Endothelial cell of umbilical vein (primary cell): ENCODE measurements around the gene CROCC2. TPM values are rescaled to one million over a fixed set of nuclear protein-coding genes. Genes with fewer than 3 reads are reported as not detected.

Experiments
- BruUV-seq: library from RNA; stranded (reverse); fragments of 400-500 nt; replicated peaks from 2 replicates; lab custom pipeline; 2021; lab: Mats Ljungman, UMichigan
- CTCF ChIA-PET: fragments of 300-600, 350-600 bp; sonication (Branson Sonifier 250); formaldehyde crosslinking; loops from one replicate; lab custom pipeline; 2021; ENCODE audit warnings: antibody characterized with exemption, inconsistent platforms; lab: Charles Lee
- POLR2A ChIA-PET: fragments of 300-600, 350-600 bp; sonication (Branson Sonifier 250); formaldehyde crosslinking; loops from one replicate; lab custom pipeline; 2021; ENCODE audit warnings: antibody characterized with exemption, inconsistent platforms; lab: Charles Lee
- DNase-seq: peaks from one replicate; pipeline ENCODE4 v3.0.0-alpha.2; 2011; ENCODE audit warnings: low read depth, low spot score
- FAIRE-seq: peaks from 2 replicates; lab custom pipeline; 2011; peaks lifted over from hg19 to GRCh38; lab: Jason Lieb, UNC
- H2AFZ ChIP-seq: 2 replicates; pipeline ENCODE4 v1.6.0; 2012; ENCODE audit warnings: low read depth, low read length, control low read depth, inconsistent platforms
- H3K27ac ChIP-seq: 2 replicates; pipeline ENCODE4 v1.5.1; 2011; ENCODE audit warnings: low read depth, mild to moderate bottlenecking, control low read depth, low read length, moderate library complexity; ENCODE audit not compliant: insufficient read depth
- H3K27me3 ChIP-seq, 2 experiments: 2 replicates each; pipeline versions ENCODE4 v1.6.0 to v1.6.1; 2011; ENCODE audit warnings: low read length in 2 of 2, mixed read lengths in 1 of 2; ENCODE audit not compliant: control insufficient read depth in 2 of 2, insufficient read depth in 2 of 2
- H3K36me3 ChIP-seq, 2 experiments: 2 replicates in 1 of 2; 3 replicates in 1 of 2; pipeline ENCODE4 v1.5.1; 2011; ENCODE audit warnings: low read length in 2 of 2, mild to moderate bottlenecking in 1 of 2, moderate library complexity in 1 of 2; ENCODE audit not compliant: control insufficient read depth in 2 of 2, insufficient read depth in 2 of 2; ENCODE audit errors: extremely low read depth in 1 of 2
- H3K4me1 ChIP-seq: 3 replicates; pipeline ENCODE4 v1.5.1; 2011; ENCODE audit warnings: mild to moderate bottlenecking, low read length; ENCODE audit not compliant: control insufficient read depth, insufficient read depth; ENCODE audit errors: extremely low read depth
- H3K4me2 ChIP-seq: 2 replicates; pipeline ENCODE4 v1.6.1; 2011; ENCODE audit warnings: low read length, control low read depth, mixed read lengths; ENCODE audit not compliant: insufficient read depth
- H3K4me3 ChIP-seq, 3 experiments: fragments of 200-600 bp in 1 of 3; sonication (generic), shearing (Covaris generic) in 1 of 3; replicated peaks in 1 of 3; 2 replicates each; pipeline ENCODE4 v1.5.1; 2011 to 2016; ENCODE audit warnings: control low read depth in 3 of 3, low read length in 3 of 3, mild to moderate bottlenecking in 2 of 3, inconsistent platforms in 1 of 3, low read depth in 1 of 3, moderate library complexity in 1 of 3; ENCODE audit not compliant: insufficient read depth in 1 of 3
- H3K79me2 ChIP-seq: 2 replicates; pipeline ENCODE4 v1.6.0; 2012; ENCODE audit warnings: low read length, inconsistent platforms; ENCODE audit not compliant: control insufficient read depth, insufficient read depth
- H3K9ac ChIP-seq: replicated peaks from 2 replicates; pipeline ENCODE3; 2011; ENCODE audit warnings: low read length, control low read depth; ENCODE audit not compliant: insufficient read depth; ENCODE audit errors: extremely low read depth
- H3K9me1 ChIP-seq: replicated peaks from 3 replicates; pipeline ENCODE4 v1.6.0; 2011; ENCODE audit warnings: mild to moderate bottlenecking, low read length; ENCODE audit not compliant: control insufficient read depth, insufficient read depth; ENCODE audit errors: extremely low read depth
- H3K9me3 ChIP-seq: replicated peaks from 2 replicates; pipeline ENCODE4 v1.5.1; 2012; ENCODE audit warnings: low read length, inconsistent platforms; ENCODE audit not compliant: control insufficient read depth, insufficient read depth
- H4K20me1 ChIP-seq: replicated peaks from 2 replicates; pipeline ENCODE3; 2011; ENCODE audit warnings: mild to moderate bottlenecking, low read length; ENCODE audit not compliant: control insufficient read depth, insufficient read depth; ENCODE audit errors: extremely low read depth
- EZH2 ChIP-seq: IDR thresholded peaks from 2 replicates; pipeline ENCODE4 v1.6.1; 2012; ENCODE audit warnings: borderline replicate concordance, low read depth, mild to moderate bottlenecking, moderate library complexity, low read length, inconsistent platforms; ENCODE audit not compliant: severe bottlenecking
- FOS ChIP-seq: IDR thresholded peaks from 2 replicates; pipeline ENCODE4 v1.6.1; 2011; ENCODE audit warnings: mild to moderate bottlenecking, low read length, moderate library complexity, borderline replicate concordance; ENCODE audit not compliant: insufficient read depth
- GATA2 ChIP-seq: IDR thresholded peaks from 2 replicates; pipeline ENCODE4 v1.7.0; 2011; ENCODE audit warnings: low read depth, mild to moderate bottlenecking, moderate library complexity, mixed read lengths, low read length; ENCODE audit not compliant: insufficient read length, insufficient read depth
- JUN ChIP-seq: IDR thresholded peaks from 2 replicates; pipeline ENCODE4 v1.6.1; 2011; ENCODE audit warnings: borderline replicate concordance, low read depth; ENCODE audit not compliant: insufficient read length, insufficient read depth
- MYC ChIP-seq: IDR thresholded peaks from one replicate; pipeline ENCODE4 v1.6.1; 2011; ENCODE audit warnings: mild to moderate bottlenecking, low read depth, low read length
- POLR2A ChIP-seq: IDR thresholded peaks from 2 replicates; pipeline ENCODE4 v1.6.1; 2012; ENCODE audit warnings: low read depth, mild to moderate bottlenecking, control low read depth, low read length
- POLR2AphosphoS5 ChIP-seq: IDR thresholded peaks from 2 replicates; pipeline ENCODE4 v1.6.1; 2012; ENCODE audit warnings: low read depth, mild to moderate bottlenecking, control low read depth, low read length, moderate library complexity; ENCODE audit not compliant: insufficient read depth
- dilution Hi-C: fragments of 300-500 bp; cut with MboI; formaldehyde crosslinking; loops from one replicate; pipeline ENCODE4 v1.15.0; 2019; ENCODE audit warnings: low sequenced_read_pairs; ENCODE audit not compliant: extremely low pct_ligation_motif_present
- intact Hi-C: fragments of 100-400 bp; cut with micrococcal nuclease; formaldehyde crosslinking; loops from one replicate; pipeline ENCODE4 v1.10.0; 2022
- polyA plus RNA-seq, 4 experiments: library from polyadenylated mRNA; depleted of rRNA in 3 of 4; stranded (reverse) in 3 of 4; unstranded in 1 of 4; fragments of >200 nt; gene quantifications; 2 replicates each; pipeline versions ENCODE4 v1.2.1 to v1.2.3, GENCODE V29; 2011 to 2012; ENCODE audit warnings: missing spikeins in 1 of 4
- total RNA-seq: library from RNA; stranded (reverse); gene quantifications from 2 replicates; pipeline ENCODE4 v1.2.3, GENCODE V29; 2021
- TF ChIP-seq, protein P1 (sequence below): IDR thresholded peaks from 2 replicates; pipeline ENCODE4 v1.6.1; 2011; ENCODE audit not compliant: insufficient read depth, insufficient read length
- TF ChIP-seq, protein P2 (sequence below), 2 donors: IDR thresholded peaks; 1 replicate in 1 of 2; 2 replicates in 1 of 2; pipeline ENCODE4 v1.5.1; 2011; ENCODE audit warnings: low read length in 2 of 2, mild to moderate bottlenecking in 2 of 2, moderate library complexity in 2 of 2, control low read depth in 1 of 2, inconsistent platforms in 1 of 2, low read depth in 1 of 2; ENCODE audit not compliant: insufficient read depth in 1 of 2; ENCODE audit errors: extremely low read depth in 1 of 2

Gene CROCC2
- total and polyA plus RNA-seq, 2 donors (not counting 3 experiments of a cell fraction or from before 2014, with no cell fraction given), result not detected

DNA sequence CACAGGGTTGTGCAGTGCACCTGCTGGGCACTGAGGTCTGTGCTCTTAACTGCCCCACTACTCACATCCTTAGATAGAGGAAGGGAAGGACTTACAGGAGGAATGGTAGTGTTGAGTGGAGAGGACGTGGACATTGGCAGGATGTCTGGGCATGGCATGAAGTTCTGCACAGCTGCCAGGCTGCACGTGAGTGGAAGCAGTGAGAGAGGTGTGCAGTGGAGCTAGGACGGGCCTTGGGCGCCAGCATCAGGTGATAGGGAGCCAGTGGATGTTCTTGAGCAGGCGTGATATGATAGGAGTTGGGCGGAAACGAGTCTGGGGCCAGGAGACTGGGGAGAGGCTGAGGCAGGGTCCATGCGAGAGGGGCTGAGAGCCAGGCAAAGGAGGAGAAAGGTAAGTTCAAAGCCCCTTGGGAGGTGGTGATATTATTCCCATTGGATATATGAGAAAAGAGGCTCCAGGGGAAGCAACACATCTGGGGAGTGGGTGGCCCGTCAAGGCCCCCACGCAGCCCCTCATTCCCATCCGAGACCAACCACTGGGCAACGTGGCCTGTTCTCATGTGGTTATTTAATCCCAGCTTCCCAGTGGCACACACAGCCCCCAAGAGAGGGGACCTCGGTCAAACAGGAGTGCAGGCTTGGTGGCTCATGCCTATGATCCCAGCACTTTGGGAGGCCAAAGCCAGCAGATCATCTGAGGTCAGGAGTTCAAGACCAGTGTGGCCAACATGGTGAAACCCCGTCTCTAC lies 46.5 kb downstream of the CROCC2 start:
- TF ChIP-seq JUN (no peak), GATA2 (no peak), POLR2A (no peak), FOS (no peak), MYC (no peak), EZH2 (no peak), POLR2AphosphoS5 (no peak)
- TF ChIP-seq, protein P1, sequence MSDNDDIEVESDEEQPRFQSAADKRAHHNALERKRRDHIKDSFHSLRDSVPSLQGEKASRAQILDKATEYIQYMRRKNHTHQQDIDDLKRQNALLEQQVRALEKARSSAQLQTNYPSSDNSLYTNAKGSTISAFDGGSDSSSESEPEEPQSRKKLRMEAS, result no peak
- TF ChIP-seq, protein P2, sequence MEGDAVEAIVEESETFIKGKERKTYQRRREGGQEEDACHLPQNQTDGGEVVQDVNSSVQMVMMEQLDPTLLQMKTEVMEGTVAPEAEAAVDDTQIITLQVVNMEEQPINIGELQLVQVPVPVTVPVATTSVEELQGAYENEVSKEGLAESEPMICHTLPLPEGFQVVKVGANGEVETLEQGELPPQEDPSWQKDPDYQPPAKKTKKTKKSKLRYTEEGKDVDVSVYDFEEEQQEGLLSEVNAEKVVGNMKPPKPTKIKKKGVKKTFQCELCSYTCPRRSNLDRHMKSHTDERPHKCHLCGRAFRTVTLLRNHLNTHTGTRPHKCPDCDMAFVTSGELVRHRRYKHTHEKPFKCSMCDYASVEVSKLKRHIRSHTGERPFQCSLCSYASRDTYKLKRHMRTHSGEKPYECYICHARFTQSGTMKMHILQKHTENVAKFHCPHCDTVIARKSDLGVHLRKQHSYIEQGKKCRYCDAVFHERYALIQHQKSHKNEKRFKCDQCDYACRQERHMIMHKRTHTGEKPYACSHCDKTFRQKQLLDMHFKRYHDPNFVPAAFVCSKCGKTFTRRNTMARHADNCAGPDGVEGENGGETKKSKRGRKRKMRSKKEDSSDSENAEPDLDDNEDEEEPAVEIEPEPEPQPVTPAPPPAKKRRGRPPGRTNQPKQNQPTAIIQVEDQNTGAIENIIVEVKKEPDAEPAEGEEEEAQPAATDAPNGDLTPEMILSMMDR (IDR thresholded peaks at IDR 0.05; ENCODE audit: extremely low read depth in 1 of 2, insufficient read depth in 1 of 2, low read depth in 1 of 2, low read length in 2 of 2), result no peak
- dilution Hi-C loops (no loop called here), intact Hi-C loops (no loop called here)
- CTCF ChIA-PET, result interaction anchor here (1.0 kb wide), 1 partner anchor 126 kb away, joined by 3 read pairs; no protein-coding TSS in a partner anchor
- Histone ChIP-seq H3K27me3 (peaks cover 0 to 2% of the 10 kb centered on the region in 2 experiments), H3K4me2 (no peak overlapping the region), H3K4me3 (no peak overlapping the region), H3K36me3 (no peaks in the 10 kb centered on the region), H4K20me1 (no peaks in the 10 kb centered on the region), H2AFZ (no peak overlapping the region), H3K4me1 (no peaks in the 10 kb centered on the region), H3K27ac (no peak overlapping the region), H3K79me2 (no peaks in the 10 kb centered on the region), H3K9me1 (no peaks in the 10 kb centered on the region), H3K9ac (no peak overlapping the region), H3K9me3 (no peaks in the 10 kb centered on the region)
- DNase-seq (no peak), FAIRE-seq (no peak)
- POLR2A ChIA-PET, result no interaction called here
- no TSS peak for BruUV-seq
